C4-2B (cell line): ENCODE results near the gene MTMR8.

Experiments
- CTCF ChIP-seq: fragments of 450-650 bp; conservative IDR thresholded peaks from 2 replicates; pipeline ENCODE4 v1.5.1; 2017; ENCODE audit warnings: mild to moderate bottlenecking
- ZFX ChIP-seq: fragments of 450-650 bp; IDR thresholded peaks from 2 replicates; pipeline ENCODE4 v1.6.1; 2017

GRCh38 chrX:64395568-64395929 is 297 bp upstream of the MTMR8 start:
- TF ChIP-seq CTCF (no peak), ZFX (no peak)
